Activated CD8-positive, alpha-beta T cell treated with anti-CD3 and anti-CD28 coated beads for 36 hours (primary cell): ENCODE results near the gene KCNIP1. TPM values are rescaled to one million over a fixed set of nuclear protein-coding genes. Genes with fewer than 3 reads are reported as not detected.
"Not testable (repeated sequence)": the region's sequence is repeated elsewhere in the genome, so short reads cannot be mapped to it uniquely, and the experiment has no call there.

Source experiments
- ATAC-seq: fragments of 200-7000 bp; cut with Tn5 transposase; one replicate; pipeline ENCODE4 v1.10.0; 2021; ENCODE audit warnings: mild to moderate bottlenecking, moderate library complexity
- CTCF ChIA-PET: fragments of 350-600 bp; sonication (Branson Sonifier 250); formaldehyde crosslinking; loops from one replicate; lab custom pipeline; 2021; ENCODE audit warnings: antibody characterized with exemption; lab: Charles Lee
- POLR2A ChIA-PET: fragments of 350-600 bp; sonication (Branson Sonifier 250); formaldehyde crosslinking; loops from one replicate; lab custom pipeline; 2021; ENCODE audit warnings: antibody characterized with exemption; lab: Charles Lee
- DNase-seq: peaks from one replicate; pipeline ENCODE4 v3.0.0-alpha.2; 2020
- H3K27ac Mint-ChIP-seq: one replicate; pipeline ENCODE4 v1.8.0; 2021; ENCODE audit warnings: mild to moderate bottlenecking, mixed read lengths
- H3K27me3 Mint-ChIP-seq: one replicate; pipeline ENCODE4 v1.8.0; 2021; ENCODE audit warnings: mixed read lengths
- H3K36me3 Mint-ChIP-seq: one replicate; pipeline ENCODE4 v1.8.0; 2021; ENCODE audit warnings: low read depth, mixed read lengths
- H3K4me1 Mint-ChIP-seq: one replicate; pipeline ENCODE4 v1.8.0; 2021; ENCODE audit warnings: low read depth, mixed read lengths
- H3K4me3 Mint-ChIP-seq: one replicate; pipeline ENCODE4 v1.8.0; 2021; ENCODE audit warnings: mild to moderate bottlenecking, moderate library complexity, mixed read lengths
- H3K9me3 Mint-ChIP-seq: one replicate; pipeline ENCODE4 v1.8.0; 2021; ENCODE audit warnings: mixed read lengths
- CTCF ChIP-seq: fragments of 200-600 bp; IDR thresholded peaks from one replicate; pipeline ENCODE4 v1.8.0; 2022; ENCODE audit warnings: antibody characterized with exemption, mild to moderate bottlenecking
- intact Hi-C: fragments of 100-400 bp; cut with micrococcal nuclease; formaldehyde crosslinking; loops from one replicate; pipeline ENCODE4 v1.10.0; 2022
- total RNA-seq, 2 experiments: library from RNA; stranded (reverse); gene quantifications; one replicate each; pipeline ENCODE4 v1.2.3, GENCODE V29; 2021

KCNIP1 gene
- total RNA-seq, 2 experiments from 2014 or later = not detected

GRCh38 chr5:170752257-170753215 lies 248.7 kb downstream of the KCNIP1 start:
- ATAC-seq (no peak), DNase-seq (no peak)
- ChIA-PET POLR2A (no interaction called here), CTCF (no interaction called here)
- Mint-ChIP-seq H3K4me1 (no peaks in the 10 kb centered on the region), H3K4me3 (no peak overlapping the region), H3K27ac (no peak overlapping the region), H3K27me3 (peaks cover 10% of the 10 kb centered on the region), H3K9me3 (no peaks in the 10 kb centered on the region), H3K36me3 (no peaks in the 10 kb centered on the region)
- TF ChIP-seq CTCF = no peak
- intact Hi-C loops = no loop called here

GRCh38 chr5:170753311-170753710 lies 249.5 kb downstream of the KCNIP1 start:
- CTCF ChIA-PET = no interaction called here
- POLR2A ChIA-PET = no interaction called here
- H3K27ac Mint-ChIP-seq = no peak overlapping the region
- intact Hi-C loops = no loop called here
- no peaks in the 10 kb centered on the region for H3K4me1 Mint-ChIP-seq
- TF ChIP-seq CTCF = no peak
- no peaks in the 10 kb centered on the region for H3K36me3 Mint-ChIP-seq
- ATAC-seq (no peak), DNase-seq (no peak)
- H3K4me3 Mint-ChIP-seq = no peak overlapping the region
- H3K9me3 Mint-ChIP-seq = no peaks in the 10 kb centered on the region
- peaks cover 6% of the 10 kb centered on the region for H3K27me3 Mint-ChIP-seq

DNA sequence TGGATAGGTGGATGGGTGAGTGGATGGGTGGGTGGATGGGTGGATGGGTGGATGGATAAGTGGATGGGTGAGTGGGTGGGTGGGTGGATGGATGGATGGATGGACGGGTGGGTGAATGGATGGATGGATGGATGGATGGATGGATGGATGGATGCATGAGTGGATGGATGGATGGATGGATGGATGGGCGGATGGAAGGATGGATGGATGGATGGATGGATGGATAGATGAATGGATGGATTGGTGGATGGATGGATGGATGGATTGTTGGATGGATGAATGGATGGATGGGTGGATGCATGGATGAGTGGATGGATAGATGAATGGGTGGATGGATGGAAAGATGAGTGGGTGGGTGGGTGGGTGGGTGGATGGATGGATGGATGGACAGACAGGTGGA lies 250.7 kb downstream of the KCNIP1 start:
- POLR2A ChIA-PET, H3K4me1 Mint-ChIP-seq, H3K27me3 Mint-ChIP-seq, H3K4me3 Mint-ChIP-seq, CTCF ChIA-PET, H3K36me3 Mint-ChIP-seq, H3K9me3 Mint-ChIP-seq, H3K27ac Mint-ChIP-seq, intact Hi-C loops, ATAC-seq, DNase-seq: not testable (repeated sequence)

- Mint-ChIP-seq H3K27ac (no peak overlapping the region), H3K9me3 (no peaks in the 10 kb centered on the region), H3K4me3 (no peak overlapping the region), H3K4me1 (no peaks in the 10 kb centered on the region), H3K36me3 (no peaks in the 10 kb centered on the region), H3K27me3 (peaks cover 2% of the 10 kb centered on the region)
- POLR2A ChIA-PET = no interaction called here
- CTCF ChIA-PET = no interaction called here
- TF ChIP-seq CTCF = no peak
- DNase-seq (no peak), ATAC-seq (no peak)
- intact Hi-C loops = no loop called here
These were observed 252.0 kb downstream of the KCNIP1 start for GRCh38 chr5:170755679-170756456.

DNA sequence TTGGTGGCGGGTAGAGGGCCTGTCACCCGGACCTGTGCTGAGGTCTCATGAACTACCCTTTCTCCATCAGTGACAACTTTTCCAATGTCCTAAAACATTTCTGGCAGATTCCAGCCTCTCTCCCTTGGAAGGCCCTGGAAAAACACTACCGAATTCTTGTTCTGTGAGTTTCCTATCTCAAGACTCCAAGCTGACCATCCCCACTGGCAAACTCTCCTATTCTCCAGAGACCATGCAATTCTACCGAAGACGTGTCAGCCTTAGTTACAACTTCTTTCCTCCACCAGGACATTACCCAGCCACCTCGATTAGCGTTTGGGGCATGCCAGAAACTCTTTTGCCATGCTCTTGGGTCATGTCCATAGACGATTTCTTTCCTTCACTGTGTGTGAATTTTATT lies 252.9 kb downstream of the KCNIP1 start:
- Mint-ChIP-seq H3K27me3 (peaks cover 2% of the 10 kb centered on the region), H3K4me3 (no peak overlapping the region), H3K9me3 (no peaks in the 10 kb centered on the region), H3K27ac (no peak overlapping the region), H3K4me1 (no peaks in the 10 kb centered on the region), H3K36me3 (no peaks in the 10 kb centered on the region)
- intact Hi-C loops = no loop called here
- ATAC-seq (no peak), DNase-seq (no peak)
- no peak for TF ChIP-seq CTCF
- CTCF ChIA-PET = no interaction called here
- POLR2A ChIA-PET = no interaction called here
